GM12878 (cell line): Measurements from ENCODE around the gene CSF1R. TPM values are rescaled to one million over a fixed set of nuclear protein-coding genes. Genes with fewer than 3 reads are reported as not detected.

ENCODE experiments used
- ATAC-seq: fragments of 200-7000 bp; cut with Tn5 transposase; 3 replicates; pipeline ENCODE4 v1.9.1; 2020; ENCODE audit warnings: mild to moderate bottlenecking, moderate library complexity
- BruUV-seq: library from RNA; stranded (reverse); fragments of 400-500 nt; replicated peaks from 2 replicates; lab custom pipeline; 2021; lab: Mats Ljungman, UMichigan
- CTCF ChIA-PET: fragments of 300-600 bp; sonication (Branson Sonifier 250); formaldehyde crosslinking; extraction: SDS; loops from one replicate; lab custom pipeline; 2021; ENCODE audit warnings: inconsistent platforms; lab: Yijun Ruan, JAX
- POLR2A ChIA-PET: fragments of 350-600 bp; formaldehyde crosslinking; extraction: SDS; loops from one replicate; lab custom pipeline; 2021; ENCODE audit warnings: inconsistent platforms; lab: Charles Lee
- RAD21 ChIA-PET: fragments of 300-600 bp; sonication (Branson Sonifier 250); formaldehyde crosslinking; loops from one replicate; lab custom pipeline; 2023; ENCODE audit warnings: antibody characterized with exemption; ENCODE audit not compliant: unreplicated experiment; lab: Charles Lee
- SMC1A ChIA-PET: fragments of 300-600 bp; sonication (Branson Sonifier 250); formaldehyde crosslinking; loops from one replicate; lab custom pipeline; 2023; ENCODE audit not compliant: unreplicated experiment, uncharacterized antibody; lab: Charles Lee
- DNase-seq: peaks from one replicate; pipeline ENCODE4 v3.0.0-alpha.2; 2011; ENCODE audit warnings: low read depth, low spot score
- FAIRE-seq: peaks from 3 replicates; lab custom pipeline; 2011; peaks lifted over from hg19 to GRCh38; lab: Jason Lieb, UNC
- H2AFZ ChIP-seq: 2 replicates; pipeline ENCODE4 v1.6.0; 2011; ENCODE audit warnings: low read depth, low read length, control low read depth; ENCODE audit not compliant: control insufficient read depth
- H3K27ac ChIP-seq: 2 replicates; pipeline ENCODE4 v1.5.1; 2011; ENCODE audit warnings: control low read depth; ENCODE audit not compliant: control insufficient read depth, insufficient read depth
- H3K27me3 ChIP-seq, 2 experiments: replicated peaks in 1 of 2; 2 replicates each; pipeline versions ENCODE4 v1.6.0 to v1.6.1; 2011; ENCODE audit warnings: low read length in 1 of 2; ENCODE audit not compliant: control insufficient read depth in 2 of 2, insufficient read depth in 2 of 2
- H3K36me3 ChIP-seq, 2 experiments: 2 replicates each; pipeline ENCODE4 v1.5.1; 2011; ENCODE audit warnings: low read length in 1 of 2; ENCODE audit not compliant: control insufficient read depth in 2 of 2, insufficient read depth in 2 of 2
- H3K4me1 ChIP-seq: 2 replicates; pipeline ENCODE4 v1.6.1; 2011; ENCODE audit warnings: mild to moderate bottlenecking, low read length, moderate library complexity, mixed read lengths; ENCODE audit not compliant: control insufficient read depth, insufficient read depth
- H3K4me2 ChIP-seq: 2 replicates; pipeline ENCODE4 v1.6.0; 2011; ENCODE audit warnings: control low read depth; ENCODE audit not compliant: control insufficient read depth, insufficient read depth
- H3K4me3 ChIP-seq: fragments of 200-600 bp; sonication (generic); 2 replicates; pipeline ENCODE4 v1.5.1; 2016
- H3K79me2 ChIP-seq: 2 replicates; pipeline ENCODE4 v1.6.0; 2011; ENCODE audit warnings: low read length; ENCODE audit not compliant: control insufficient read depth, insufficient read depth
- H3K9ac ChIP-seq: 2 replicates; pipeline ENCODE4 v1.8.0; 2011; ENCODE audit warnings: low read length, control low read depth, mixed read lengths; ENCODE audit not compliant: control insufficient read depth, insufficient read depth
- H3K9me3 ChIP-seq: replicated peaks from 3 replicates; pipeline ENCODE4 v1.5.1; 2011; ENCODE audit warnings: mild to moderate bottlenecking, low read length; ENCODE audit not compliant: control insufficient read depth, insufficient read depth
- H4K20me1 ChIP-seq: 2 replicates; pipeline ENCODE4 v1.6.0; 2011; ENCODE audit not compliant: control insufficient read depth, insufficient read depth
- BMI1 ChIP-seq: fragments of 450-650 bp; IDR thresholded peaks from 2 replicates; pipeline ENCODE4 v1.6.1; 2016; ENCODE audit warnings: mild to moderate bottlenecking, moderate library complexity, borderline replicate concordance
- EED ChIP-seq: sonication (generic); IDR thresholded peaks from 2 replicates; pipeline ENCODE4 v1.6.1; 2016; ENCODE audit warnings: antibody characterized with exemption, low read depth
- MYC ChIP-seq: IDR thresholded peaks from 2 replicates; pipeline ENCODE4 v1.6.1; 2011; ENCODE audit warnings: mild to moderate bottlenecking, low read length, moderate library complexity, inconsistent platforms; ENCODE audit not compliant: insufficient read depth, insufficient replicate concordance, insufficient read length, severe bottlenecking
- RAD21 ChIP-seq: IDR thresholded peaks from 2 replicates; pipeline ENCODE4 v1.6.1; 2011; ENCODE audit warnings: mild to moderate bottlenecking, low read depth, low read length, moderate library complexity; ENCODE audit not compliant: insufficient read depth
- SREBF1 ChIP-seq: IDR thresholded peaks from 2 replicates; pipeline ENCODE4 v1.6.1; 2012; ENCODE audit warnings: mild to moderate bottlenecking, low read length
- YY1 ChIP-seq: IDR thresholded peaks from 2 replicates; pipeline ENCODE4 v1.6.1; 2011; ENCODE audit warnings: low read depth, mild to moderate bottlenecking, low read length
- whole genome bisulfite sequencing: methylation state at CpG from one replicate; pipeline ENCODE4 v1.1.6; 2016; ENCODE audit warnings: low lambda C conversion rate; ENCODE audit not compliant: insufficient replicate concordance, insufficient coverage; ENCODE audit errors: missing lambda C conversion rate; 5-methylcytosine and 5-hydroxymethylcytosine counted together
- in situ Hi-C: fragments of 300-500 bp; cut with MboI; formaldehyde crosslinking; loops from 9 replicates; pipeline ENCODE4 v1.14.3; 2018; ENCODE audit warnings: mixed read lengths
- intact Hi-C: fragments of 100-400 bp; cut with micrococcal nuclease; formaldehyde crosslinking; loops from one replicate; pipeline ENCODE4 v1.14.2; 2022; ENCODE audit not compliant: unreplicated experiment
- polyA plus RNA-seq, 11 experiments: library from polyadenylated mRNA; depleted of rRNA in 4 of 11; unstranded in 6 of 11; stranded (reverse) in 5 of 11; fragments of >200 nt; fragmentation: Nextera tagmentation in 4 of 11; fragmentation: Illumina TruSeq in 1 of 11; extraction: Ambion mirVana in 4 of 11; extraction: Trizol in 1 of 11; gene quantifications; 1 replicate in 1 of 11; 2 replicates in 10 of 11; pipeline versions ENCODE4 v1.2.1 to v1.2.3, GENCODE V29; 2011 to 2016; ENCODE audit warnings: inconsistent platforms in 2 of 11, missing spikeins in 2 of 11, low read depth in 1 of 11
- total RNA-seq, 4 experiments: library from RNA; depleted of rRNA in 3 of 4; stranded (reverse); fragments of >200 nt in 3 of 4; fragmentation: Illumina TruSeq in 1 of 4; extraction: Trizol in 1 of 4; gene quantifications; 2 replicates each; pipeline versions ENCODE4 v1.2.1 to v1.2.3, GENCODE V29; 2013 to 2021
- TF ChIP-seq, protein P1 (sequence below): IDR thresholded peaks from 2 replicates; pipeline ENCODE4 v1.6.1; 2012; ENCODE audit warnings: improper control_type of control experiment, low read depth, low read length; ENCODE audit not compliant: insufficient replicate concordance

Gene CSF1R
- total and polyA plus RNA-seq, 10 of the 15 experiments (the other 5 are each of a cell fraction or from before 2014, with no cell fraction given): 0.35 to 3.6 (median 1.2) TPM

- intact Hi-C loops: no loop called here
Measured at GRCh38 chr5:150133581-150134197, 47.3 kb upstream of the CSF1R start.

More at GRCh38 chr5:150133581-150134197, 47.3 kb upstream of the CSF1R start:
- Histone ChIP-seq H3K9ac (no peak overlapping the region), H3K4me2 (no peak overlapping the region), H3K9me3 (no peaks in the 10 kb centered on the region), H3K4me1 (no peaks in the 10 kb centered on the region), H3K27me3 (no peaks in the 10 kb centered on the region), H3K27ac (no peak overlapping the region), H3K4me3 (no peak overlapping the region), H3K36me3 (no peaks in the 10 kb centered on the region), H3K79me2 (no peaks in the 10 kb centered on the region), H2AFZ (no peak overlapping the region), H4K20me1 (no peaks in the 10 kb centered on the region)
- ChIA-PET POLR2A (no interaction called here), SMC1A (interaction anchor here (1.3 kb wide), 1 partner anchor 66 kb away, joined by 3 read pairs; no protein-coding TSS in a partner anchor), RAD21 (interaction anchor here (0.7 kb wide), 1 partner anchor 20 kb away, joined by 3 read pairs; no protein-coding TSS in a partner anchor), CTCF (interaction anchor here (1.0 to 4.0 kb wide), 7 partner anchors 12 to 84 kb away, joined by 3 to 13 read pairs (median 4); partner anchors contain the start of gene PDGFRB)
- in situ Hi-C loops: no loop called here
- BruUV-seq: no TSS peak
- no peak for FAIRE-seq
- TF ChIP-seq, protein P1, sequence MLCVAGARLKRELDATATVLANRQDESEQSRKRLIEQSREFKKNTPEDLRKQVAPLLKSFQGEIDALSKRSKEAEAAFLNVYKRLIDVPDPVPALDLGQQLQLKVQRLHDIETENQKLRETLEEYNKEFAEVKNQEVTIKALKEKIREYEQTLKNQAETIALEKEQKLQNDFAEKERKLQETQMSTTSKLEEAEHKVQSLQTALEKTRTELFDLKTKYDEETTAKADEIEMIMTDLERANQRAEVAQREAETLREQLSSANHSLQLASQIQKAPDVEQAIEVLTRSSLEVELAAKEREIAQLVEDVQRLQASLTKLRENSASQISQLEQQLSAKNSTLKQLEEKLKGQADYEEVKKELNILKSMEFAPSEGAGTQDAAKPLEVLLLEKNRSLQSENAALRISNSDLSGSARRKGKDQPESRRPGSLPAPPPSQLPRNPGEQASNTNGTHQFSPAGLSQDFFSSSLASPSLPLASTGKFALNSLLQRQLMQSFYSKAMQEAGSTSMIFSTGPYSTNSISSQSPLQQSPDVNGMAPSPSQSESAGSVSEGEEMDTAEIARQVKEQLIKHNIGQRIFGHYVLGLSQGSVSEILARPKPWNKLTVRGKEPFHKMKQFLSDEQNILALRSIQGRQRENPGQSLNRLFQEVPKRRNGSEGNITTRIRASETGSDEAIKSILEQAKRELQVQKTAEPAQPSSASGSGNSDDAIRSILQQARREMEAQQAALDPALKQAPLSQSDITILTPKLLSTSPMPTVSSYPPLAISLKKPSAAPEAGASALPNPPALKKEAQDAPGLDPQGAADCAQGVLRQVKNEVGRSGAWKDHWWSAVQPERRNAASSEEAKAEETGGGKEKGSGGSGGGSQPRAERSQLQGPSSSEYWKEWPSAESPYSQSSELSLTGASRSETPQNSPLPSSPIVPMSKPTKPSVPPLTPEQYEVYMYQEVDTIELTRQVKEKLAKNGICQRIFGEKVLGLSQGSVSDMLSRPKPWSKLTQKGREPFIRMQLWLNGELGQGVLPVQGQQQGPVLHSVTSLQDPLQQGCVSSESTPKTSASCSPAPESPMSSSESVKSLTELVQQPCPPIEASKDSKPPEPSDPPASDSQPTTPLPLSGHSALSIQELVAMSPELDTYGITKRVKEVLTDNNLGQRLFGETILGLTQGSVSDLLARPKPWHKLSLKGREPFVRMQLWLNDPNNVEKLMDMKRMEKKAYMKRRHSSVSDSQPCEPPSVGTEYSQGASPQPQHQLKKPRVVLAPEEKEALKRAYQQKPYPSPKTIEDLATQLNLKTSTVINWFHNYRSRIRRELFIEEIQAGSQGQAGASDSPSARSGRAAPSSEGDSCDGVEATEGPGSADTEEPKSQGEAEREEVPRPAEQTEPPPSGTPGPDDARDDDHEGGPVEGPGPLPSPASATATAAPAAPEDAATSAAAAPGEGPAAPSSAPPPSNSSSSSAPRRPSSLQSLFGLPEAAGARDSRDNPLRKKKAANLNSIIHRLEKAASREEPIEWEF: no peak
- no peak for TF ChIP-seq MYC
- TF ChIP-seq SREBF1: no peak
- TF ChIP-seq RAD21: no peak
- no peak for TF ChIP-seq YY1
- TF ChIP-seq EED: no peak
- TF ChIP-seq BMI1: no peak
- no peak for ATAC-seq
- DNase-seq: no peak
- 28% methylated on average over 16 of the region's 16 CpGs for WGBS
